Esophagus squamous epithelium (tissue), 4 donors: ENCODE measurements around the gene MRPL27.

ENCODE experiments used
- CTCF ChIP-seq, 6 experiments: fragments of 450-650 bp in 4 of 6; fragments of 200-600 bp in 2 of 6; sonication (generic) in 2 of 6; IDR thresholded peaks; one replicate each; pipeline ENCODE4 v1.5.1; 2016 to 2019; ENCODE audit warnings: antibody characterized with exemption in 6 of 6, mild to moderate bottlenecking in 4 of 6, moderate library complexity in 4 of 6
- POLR2A ChIP-seq, 4 donors: fragments of 450-650 bp; IDR thresholded peaks; one replicate each; pipeline ENCODE4 v1.6.1; 2017; ENCODE audit warnings: antibody characterized with exemption in 4 of 4, mild to moderate bottlenecking in 4 of 4, moderate library complexity in 3 of 4

GRCh38 chr17:50339381-50339780 lies 33.6 kb downstream of the MRPL27 start:
- TF ChIP-seq CTCF (IDR thresholded peaks at IDR 0.05) (no peak), POLR2A (IDR thresholded peaks at IDR 0.05) (no peak)
